G401 (cell line): ENCODE measurements around the gene TEX51. TPM values are rescaled to one million over a fixed set of nuclear protein-coding genes. Genes with fewer than 3 reads are reported as not detected.

Source experiments
- DNase-seq: peaks from one replicate; pipeline ENCODE4 v3.0.0-alpha.2; 2015; ENCODE audit warnings: low spot score
- in situ Hi-C: cut with HindIII; loops from 2 replicates; pipeline ENCODE4 v1.10.0; 2016; ENCODE audit warnings: low sequenced_read_pairs, mixed read lengths
- total RNA-seq: library from RNA; depleted of rRNA; stranded (reverse); fragments of >200 nt; shearing (Covaris generic); gene quantifications from 2 replicates; pipeline ENCODE4 v1.2.3, GENCODE V29; 2014

The TEX51 gene
- total RNA-seq, 1 experiment from 2014 or later, result not detected

DNA sequence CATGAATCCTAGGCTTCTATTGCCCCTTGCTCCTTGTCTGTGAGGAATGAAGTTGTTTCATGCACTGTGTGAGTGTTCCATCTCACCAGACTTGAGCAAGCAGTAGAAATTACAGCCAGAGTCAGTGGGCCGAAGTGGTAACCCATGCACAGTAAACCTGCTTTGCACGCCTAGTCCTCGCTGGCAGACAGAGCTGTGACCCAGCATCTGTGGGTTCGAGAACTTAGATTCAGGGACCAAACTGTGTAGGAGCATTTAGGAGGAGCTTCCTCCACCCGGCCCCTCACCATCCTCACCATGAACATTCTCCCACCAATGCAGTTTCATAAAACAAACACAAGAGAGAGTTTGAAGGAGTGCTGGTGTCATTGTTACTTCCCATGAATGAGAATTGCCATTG, 21.6 kb upstream of the TEX51 start:
- in situ Hi-C loops, result no loop called here
- no peak for DNase-seq

DNA sequence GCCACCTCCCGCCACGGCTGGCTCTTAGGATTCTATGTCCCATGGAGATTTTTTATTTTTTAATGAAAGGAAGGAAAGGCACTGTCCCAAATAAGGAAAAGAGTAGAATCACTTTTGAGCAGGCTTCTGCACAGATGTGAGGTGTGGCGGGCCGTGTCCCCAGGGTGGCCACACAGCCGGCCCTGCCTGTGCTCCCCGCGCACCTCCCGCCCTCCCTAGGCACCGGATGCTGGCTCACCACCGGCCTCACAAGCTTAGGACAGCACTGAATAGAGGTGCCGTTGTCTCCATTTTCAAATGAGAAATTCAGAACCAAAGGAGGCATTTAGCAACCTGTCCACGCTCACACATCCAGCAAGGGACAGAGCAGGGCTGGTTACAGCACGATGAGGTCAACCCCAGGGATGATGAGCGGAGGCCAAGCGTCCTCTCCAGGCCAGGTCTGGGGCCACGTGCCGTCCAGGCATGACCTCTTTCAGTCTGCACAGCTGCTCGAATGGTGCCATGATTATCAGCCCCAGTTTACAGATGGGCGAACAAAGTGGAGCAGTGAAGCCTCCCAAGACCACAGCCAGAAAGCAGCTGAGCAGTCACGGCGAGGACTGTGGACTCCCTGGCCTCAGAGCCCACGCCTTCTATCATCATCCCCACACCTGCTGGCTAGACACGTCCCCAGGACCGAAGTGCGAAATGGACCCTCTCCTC, 20.7 kb upstream of the TEX51 start:
- DNase-seq, result no peak
- in situ Hi-C loops, result no loop called here

DNA sequence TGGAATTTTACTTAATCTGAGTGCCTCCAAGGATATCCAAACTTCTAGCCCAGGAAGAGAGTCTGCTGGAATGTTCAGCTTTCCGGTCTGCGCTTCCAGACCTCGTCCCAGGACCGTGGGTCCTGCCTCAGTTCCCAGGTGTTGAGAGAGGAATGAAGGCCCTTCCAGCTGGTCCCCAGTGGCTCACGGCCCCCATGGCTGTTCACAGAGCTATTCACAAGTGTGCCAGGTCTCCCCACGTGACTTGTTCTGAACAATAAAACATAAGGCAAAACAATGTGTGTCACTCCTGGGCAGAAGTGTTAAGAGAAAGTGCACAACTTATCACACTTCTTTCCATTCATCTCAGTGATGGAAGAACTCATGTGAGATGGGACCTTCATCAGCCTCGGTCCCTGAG, 20.1 kb upstream of the TEX51 start:
- in situ Hi-C loops, result no loop called here
- no peak for DNase-seq

DNA sequence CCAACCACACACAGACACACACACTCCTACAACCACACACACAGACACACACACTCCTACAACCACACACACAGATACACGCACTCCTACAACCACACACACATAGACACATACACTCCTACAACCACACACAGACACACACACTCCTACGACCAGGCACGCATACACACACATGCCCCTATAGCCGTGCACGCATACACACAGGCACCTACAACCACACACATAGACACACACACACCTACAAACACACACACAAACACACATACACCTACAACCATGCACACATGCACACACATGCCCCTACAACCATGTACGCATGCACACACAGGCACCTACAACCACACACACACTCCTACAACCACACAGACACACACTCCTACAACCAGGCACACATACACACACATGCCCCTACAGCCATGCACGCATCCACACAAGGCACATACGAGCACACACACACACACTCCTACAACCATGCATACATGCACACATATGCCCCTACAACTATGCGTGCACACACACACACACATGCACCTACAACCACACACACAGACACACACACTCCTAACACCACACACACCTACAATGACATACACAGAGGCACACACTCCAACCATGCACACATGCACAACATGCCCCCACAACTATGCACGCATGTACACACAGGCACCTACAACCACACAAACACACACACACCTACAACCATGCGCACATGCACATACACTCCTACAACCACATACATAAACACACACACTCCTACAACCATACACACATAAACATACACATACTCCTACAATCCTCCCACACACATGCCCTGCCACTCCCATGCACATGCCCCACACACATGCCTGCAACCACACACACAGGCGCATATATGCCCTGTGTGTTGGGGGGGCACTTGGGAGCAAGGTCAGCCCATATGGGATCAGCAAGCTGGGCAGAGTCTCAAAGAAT, 19.1 kb upstream of the TEX51 start:
- DNase-seq, result no peak
- in situ Hi-C loops, result no loop called here

DNA sequence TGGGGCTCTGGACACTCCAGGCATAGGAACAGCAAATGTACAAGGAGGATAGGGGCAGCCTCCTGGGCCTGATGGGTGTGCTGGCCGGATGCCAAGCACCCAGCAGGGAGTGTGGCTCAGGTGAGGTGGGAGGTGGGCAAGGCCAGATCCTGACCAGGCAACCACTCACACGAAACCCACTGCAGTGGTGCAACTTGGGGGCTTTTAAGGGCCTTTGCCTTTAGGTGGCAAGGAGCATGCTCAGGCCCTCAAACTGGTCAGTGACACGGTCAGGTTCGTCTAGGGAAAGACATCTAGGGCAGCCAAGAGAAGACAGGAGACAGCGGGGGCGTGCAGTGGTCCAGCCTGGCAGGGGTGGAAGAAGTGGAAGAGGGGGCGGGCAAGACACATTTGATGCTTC, 18.4 kb upstream of the TEX51 start:
- no peak for DNase-seq
- in situ Hi-C loops, result no loop called here

DNA sequence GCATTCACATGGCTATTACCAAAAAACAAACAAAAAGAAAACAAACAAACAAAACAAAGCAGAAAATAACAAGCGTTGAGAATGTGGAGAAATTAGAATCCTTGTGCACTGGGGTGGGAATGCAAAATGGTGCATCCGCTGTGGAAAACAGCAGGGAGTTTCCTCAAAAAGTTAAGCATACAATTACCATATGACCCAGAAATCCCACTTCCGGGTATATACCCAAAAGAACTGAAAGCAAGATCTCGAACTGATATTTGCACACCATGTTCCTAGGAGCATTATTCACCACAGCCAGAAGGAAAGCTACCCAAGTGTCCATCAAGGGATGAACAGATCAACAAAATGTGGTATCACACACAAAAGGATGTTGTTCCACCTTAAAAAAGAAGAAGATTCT, 17.9 kb upstream of the TEX51 start:
- in situ Hi-C loops, result no loop called here
- DNase-seq, result no peak

DNA sequence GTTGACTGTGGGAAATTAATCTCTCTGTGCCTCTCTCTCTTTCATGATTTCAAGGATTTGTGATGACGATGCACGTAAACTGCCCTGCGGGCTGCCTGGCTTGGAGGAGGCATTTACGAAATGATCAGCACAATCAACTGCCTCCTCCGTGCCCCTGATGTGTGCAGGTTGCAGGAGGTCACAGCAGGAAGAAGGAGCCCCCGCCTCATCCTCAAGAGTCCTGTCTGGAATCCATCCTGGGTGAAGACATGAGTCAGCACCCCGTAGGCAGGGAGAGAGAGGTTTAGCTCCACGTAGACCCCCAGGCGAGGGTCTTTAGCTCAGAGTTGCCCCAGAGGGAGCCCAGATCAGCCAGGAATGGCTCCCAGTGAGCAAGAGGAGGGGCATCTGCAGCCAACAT, 17.1 kb upstream of the TEX51 start:
- DNase-seq, result no peak
- in situ Hi-C loops, result no loop called here

DNA sequence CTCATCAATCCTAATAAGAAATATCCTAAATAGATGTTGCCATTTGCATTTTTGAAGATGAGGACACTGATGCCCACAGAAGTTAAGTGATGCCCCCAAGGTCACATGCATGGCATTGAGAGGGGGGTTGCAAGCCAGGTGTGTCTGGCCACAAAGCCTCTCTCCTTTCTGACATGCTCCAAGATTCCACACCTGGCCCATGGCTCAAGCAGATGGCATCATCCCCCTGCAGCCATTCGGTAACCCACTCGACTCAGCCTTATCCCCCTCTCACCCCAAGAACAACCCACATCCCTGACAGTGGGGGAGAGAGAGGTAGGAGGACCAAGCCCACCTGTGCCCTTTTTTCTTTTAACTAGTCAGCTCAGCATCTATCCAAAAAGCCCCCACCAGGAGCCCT, 16.5 kb upstream of the TEX51 start:
- in situ Hi-C loops, result no loop called here
- DNase-seq, result no peak

DNA sequence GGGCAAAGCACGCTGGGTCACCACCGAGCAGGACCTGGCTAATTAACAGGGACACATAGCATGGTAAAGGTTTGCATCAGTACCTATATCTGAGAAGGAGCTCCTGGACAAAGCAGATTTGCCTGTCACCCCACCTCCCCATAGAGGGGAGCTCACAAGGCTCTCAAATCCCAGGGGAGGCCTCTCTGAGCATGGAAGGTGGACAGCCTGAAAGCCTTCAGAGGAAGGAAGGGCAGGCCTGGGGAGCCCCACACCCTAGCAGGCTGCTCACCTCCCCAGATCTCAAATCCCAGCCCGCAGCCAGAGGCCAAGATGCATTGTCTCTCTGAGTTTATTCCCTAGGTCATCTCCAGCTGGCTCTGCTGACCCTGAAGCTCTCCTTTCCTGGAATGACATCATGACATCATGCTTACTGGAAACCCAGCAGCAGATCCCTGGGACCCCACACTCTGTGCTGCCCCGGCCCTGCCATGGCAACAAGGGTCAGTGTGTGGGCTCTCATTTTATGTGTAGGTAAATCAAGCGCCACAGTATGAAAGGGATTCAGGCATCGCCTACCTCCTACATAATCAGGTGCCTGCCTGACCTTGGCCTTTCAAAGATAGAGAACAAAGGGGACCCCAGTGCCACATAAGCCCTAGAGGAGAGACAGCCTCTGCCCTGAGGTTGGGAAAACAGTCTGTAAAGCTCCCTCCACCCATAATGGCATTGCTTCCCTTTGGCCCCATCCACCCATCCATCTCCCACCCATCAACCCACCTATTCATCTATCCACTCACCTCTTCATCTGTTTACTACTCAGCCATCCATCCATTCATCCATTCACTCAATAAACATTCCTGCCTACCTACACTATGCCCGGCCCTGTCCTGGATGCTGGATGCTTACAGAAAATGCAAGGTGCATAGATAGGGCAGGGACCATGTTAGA, 15.7 kb upstream of the TEX51 start:
- no peak for DNase-seq
- in situ Hi-C loops, result no loop called here

DNA sequence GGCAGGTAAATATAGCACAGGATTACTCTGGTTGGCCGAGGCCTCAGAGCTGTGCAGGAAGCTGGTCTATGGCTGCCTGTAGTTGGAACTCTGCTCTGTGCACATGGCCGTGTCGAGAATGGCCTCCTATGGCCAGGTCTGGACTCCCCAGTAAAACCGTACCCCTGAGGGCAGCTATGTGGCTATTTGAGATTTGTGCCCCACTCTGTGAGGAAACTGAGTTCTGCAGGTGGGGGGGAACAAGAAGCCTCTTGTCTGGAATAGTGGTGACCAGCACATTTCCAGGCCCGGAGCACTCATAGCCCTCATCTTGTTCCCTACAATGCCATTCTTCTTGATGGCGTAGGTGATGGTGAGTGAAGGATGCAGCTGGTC, 15.0 kb upstream of the TEX51 start:
- in situ Hi-C loops, result no loop called here
- DNase-seq, result no peak

DNA sequence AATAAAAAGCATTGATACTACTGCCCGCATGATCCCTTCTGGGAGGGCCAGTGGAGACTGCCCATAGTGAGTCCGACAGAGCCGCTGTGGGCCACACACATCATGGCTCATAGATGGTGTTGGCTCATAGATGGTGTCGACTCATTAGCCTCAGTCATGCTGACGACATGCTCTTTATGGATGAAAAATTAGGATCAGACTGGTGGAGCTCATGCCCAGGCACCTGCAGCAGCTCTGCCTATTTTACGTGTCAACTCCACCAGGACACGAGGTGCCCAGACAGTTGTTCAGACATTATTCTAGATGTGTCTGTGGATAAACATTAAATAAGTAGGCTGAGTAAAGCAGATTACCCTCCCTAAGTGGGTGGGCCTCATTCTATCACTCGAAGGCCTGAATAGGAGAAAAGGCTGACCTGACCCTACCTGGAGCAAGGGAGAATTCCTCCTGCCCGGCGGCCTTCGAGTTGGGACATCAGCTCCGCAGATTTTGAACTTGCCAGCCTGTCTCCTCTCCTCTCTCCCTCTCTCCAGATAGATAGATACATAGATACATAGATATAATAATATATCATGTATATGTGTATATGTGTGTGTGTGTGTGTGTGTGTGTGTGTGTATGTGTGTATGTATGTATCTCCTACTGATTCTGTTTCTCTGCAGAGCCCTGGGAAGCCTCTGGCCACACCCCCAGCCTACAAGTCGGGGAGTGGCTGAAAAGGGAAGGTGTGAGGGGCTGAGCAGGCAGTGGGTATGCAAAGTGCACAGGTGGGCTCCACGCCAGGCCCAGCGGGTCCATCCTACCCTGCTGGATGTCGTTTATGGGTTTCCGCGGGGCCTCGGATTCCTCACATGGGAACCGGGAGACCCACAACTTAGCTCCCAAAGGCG, 13.6 kb upstream of the TEX51 start:
- DNase-seq, result no peak
- in situ Hi-C loops, result no loop called here

DNA sequence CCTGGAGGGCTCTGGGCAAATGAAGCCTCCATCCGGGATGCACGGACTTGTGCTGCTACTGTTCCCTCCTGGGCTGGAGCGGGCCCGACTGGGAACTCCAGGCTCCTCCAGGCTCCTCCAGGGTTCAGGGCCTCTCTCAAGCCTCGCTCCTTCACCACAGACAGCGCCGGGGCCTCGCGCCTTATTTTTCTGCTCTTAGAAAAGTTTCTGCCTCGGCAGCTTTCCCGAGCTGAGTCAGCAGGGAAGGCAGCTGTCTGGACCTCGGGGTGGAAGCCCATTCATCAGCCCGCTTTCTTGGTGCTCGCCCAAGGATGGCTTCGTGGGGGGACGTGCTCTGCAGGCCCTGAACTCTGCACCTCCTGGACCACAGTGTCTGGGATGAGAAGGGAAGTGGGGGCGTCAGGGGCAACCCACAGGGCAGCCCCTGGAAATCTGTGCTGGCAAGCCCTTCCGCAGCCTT, 12.9 kb upstream of the TEX51 start:
- in situ Hi-C loops, result no loop called here
- DNase-seq, result no peak

DNA sequence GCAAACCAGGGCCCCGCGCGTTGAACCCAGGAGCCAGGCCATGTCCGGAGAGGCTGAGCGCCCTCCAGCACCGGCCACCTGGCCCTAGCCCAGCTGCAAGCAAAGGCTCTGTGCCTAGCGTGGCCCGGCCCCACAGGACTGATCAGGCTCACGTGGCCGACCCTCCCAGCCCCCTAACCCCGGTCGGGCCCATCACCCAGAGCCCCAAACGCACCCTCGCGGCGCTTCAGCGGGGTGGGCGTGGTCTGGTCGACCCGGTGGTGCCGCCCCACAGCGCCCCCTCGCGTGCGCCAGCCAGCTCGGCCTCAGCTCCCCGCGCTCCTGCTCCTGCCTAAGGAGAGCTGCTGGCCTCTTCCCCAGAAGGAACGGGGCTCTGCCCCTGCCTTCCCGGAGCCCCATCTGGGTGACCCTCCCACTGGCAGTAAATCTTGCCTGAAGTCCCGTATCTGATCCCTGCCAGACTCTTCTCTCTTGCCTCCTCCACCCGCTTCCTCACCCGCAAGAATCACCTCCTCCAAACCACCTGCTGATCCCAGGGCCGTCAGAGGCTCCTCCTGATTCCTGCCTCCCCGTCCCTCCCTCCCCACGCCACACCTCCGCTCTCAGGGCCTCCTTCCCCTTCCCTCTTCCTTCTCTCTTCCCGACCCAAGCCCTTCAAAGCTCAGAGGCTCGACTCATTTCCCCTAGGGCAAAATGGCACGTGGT, 12.3 kb upstream of the TEX51 start:
- DNase-seq, result peak; percentile 9
- in situ Hi-C loops, result no loop called here

DNA sequence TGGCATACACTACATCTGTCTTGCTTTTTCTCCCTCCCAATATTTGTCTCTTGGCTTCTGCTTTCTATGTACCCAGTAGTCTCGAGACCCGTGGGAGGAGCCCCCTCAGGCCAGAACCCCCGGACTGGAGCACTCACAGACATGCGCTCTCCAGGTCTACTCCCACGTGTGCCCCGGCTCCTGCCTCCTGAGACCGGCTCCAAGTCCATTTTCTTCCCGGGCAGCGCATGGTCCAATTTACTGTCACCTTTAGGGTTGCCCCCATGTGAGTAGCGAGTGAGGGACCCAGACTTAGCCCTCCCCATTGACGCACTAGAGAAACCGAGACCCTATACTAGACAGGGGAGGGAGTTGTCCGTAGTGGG, 11.8 kb upstream of the TEX51 start:
- in situ Hi-C loops, result no loop called here

DNA sequence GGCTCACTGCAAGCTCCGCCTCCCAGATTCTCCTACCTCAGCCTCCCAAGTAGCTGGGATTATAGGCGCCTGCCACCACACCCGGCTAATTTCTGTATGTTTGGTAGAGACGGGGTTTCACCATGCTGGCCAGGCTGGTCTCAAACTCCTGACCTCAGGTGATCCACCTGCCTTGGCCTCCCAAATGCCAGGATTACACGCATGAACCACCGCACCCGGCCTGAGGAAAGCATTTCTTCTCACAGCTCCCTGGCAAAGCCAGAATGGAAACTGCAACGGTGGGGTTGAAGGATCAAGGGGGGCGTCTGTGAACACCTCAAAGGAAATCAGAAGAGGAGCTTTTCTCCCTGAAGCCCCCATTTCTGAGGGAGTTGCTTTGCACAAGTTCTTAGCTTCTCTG, 11.2 kb upstream of the TEX51 start:
- in situ Hi-C loops, result no loop called here
- no peak for DNase-seq

More for the DNA sequence above, 11.8 kb upstream of the TEX51 start:
- DNase-seq, result no peak

DNA sequence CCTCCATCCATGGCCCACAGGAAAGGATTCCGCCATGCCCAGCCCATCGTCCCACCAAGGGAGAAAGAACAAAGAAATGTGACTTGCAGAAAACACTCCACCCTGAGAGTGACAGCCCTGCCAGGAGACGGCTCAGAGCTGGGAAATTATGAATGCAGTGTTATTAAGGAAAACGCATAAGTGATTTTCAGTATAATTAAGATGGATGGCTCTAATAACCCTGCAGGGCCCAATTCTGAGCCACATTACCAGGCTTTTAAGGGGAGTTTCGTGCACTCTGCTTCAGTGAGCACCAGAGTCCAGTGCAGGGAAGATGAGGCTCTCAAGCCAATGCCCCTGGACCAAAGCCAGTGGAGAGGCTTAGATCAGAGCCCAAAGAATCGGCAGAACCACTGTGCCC, 10.6 kb upstream of the TEX51 start:
- in situ Hi-C loops, result no loop called here
- DNase-seq, result no peak

DNA sequence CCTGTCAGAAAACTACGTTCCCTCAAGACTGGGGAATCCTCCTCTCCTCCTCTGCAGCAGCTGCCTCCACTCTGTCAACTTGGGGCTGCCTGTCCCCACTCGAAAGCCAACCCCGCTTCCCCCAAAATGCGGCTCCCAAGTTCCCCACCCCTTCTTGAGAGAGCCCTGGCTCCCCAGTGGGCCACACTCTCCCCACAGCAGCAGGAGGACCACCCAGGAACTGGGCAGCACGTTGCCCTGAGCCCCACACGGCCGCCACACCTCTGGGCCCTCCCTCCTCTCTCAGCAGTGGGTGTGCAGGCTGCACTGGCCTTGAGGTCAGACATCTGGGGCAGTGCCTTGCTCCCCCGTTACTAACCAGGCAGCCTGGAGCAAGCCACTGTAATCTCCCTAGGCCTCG, 9.6 kb upstream of the TEX51 start:
- in situ Hi-C loops, result no loop called here
- DNase-seq, result no peak

DNA sequence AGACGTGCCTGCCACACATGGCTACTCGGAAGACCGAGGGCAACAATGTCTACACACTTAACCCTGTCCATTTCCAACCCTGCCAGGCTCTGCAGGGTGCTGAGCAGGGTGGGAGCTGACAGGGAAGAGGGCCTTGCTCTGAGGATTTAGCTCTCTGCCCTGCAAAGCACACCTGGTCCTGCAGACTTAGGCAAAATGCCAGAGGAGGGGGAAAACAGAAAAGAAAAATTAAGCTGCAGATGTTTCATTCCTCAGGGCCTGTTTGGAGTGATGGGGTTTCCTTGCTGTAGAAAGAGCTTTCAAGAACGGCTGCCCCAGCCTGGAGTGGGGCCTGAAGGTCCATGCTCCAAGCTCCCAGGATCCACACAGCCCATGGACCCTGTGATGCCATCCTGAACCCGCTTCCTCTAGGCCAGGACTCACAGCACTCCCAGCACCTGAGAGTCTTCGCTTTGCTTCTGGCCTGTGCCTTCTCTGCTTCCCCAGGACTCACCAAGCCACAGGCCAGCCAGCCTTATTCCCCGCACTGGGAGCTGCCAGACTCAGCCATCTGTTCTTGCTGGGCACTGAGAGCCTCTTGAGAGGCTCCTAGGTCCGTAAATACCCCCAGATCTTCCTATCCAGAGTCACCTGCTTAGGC, 9.1 kb upstream of the TEX51 start:
- in situ Hi-C loops, result no loop called here
- DNase-seq, result peak; percentile 87
